Chondrocyte (in vitro differentiated cells): ENCODE results near the gene WDR38. TPM values are rescaled to one million over a fixed set of nuclear protein-coding genes. Genes with fewer than 3 reads are reported as not detected.

Experiments
- DNase-seq: peaks from one replicate; pipeline ENCODE4 v3.0.0; 2021; ENCODE audit warnings: mixed read lengths, low spot score
- H3K27ac Mint-ChIP-seq: one replicate; pipeline ENCODE4 v1.8.0; 2021; ENCODE audit warnings: mild to moderate bottlenecking, moderate library complexity, mixed read lengths; ENCODE audit not compliant: unreplicated experiment
- H3K27me3 Mint-ChIP-seq: 2 replicates; pipeline ENCODE4 v1.8.0; 2021; ENCODE audit warnings: low read depth, mixed read lengths
- H3K36me3 Mint-ChIP-seq: 2 replicates; pipeline ENCODE4 v1.8.0; 2021; ENCODE audit warnings: low read depth, mixed read lengths
- H3K4me1 Mint-ChIP-seq: 2 replicates; pipeline ENCODE4 v1.8.0; 2021; ENCODE audit warnings: low read depth, mild to moderate bottlenecking, mixed read lengths
- H3K4me3 Mint-ChIP-seq: one replicate; pipeline ENCODE4 v1.8.0; 2021; ENCODE audit warnings: mild to moderate bottlenecking, moderate library complexity, mixed read lengths; ENCODE audit not compliant: unreplicated experiment
- H3K9me3 Mint-ChIP-seq: 2 replicates; pipeline ENCODE4 v1.8.0; 2021; ENCODE audit warnings: low read depth, mixed read lengths
- CTCF ChIP-seq: fragments of 200-600 bp; sonication (generic); IDR thresholded peaks from 2 replicates; pipeline ENCODE4 v1.5.0; 2021; ENCODE audit warnings: antibody characterized with exemption, mild to moderate bottlenecking, moderate library complexity
- total RNA-seq: library from RNA; stranded (reverse); gene quantifications from 3 replicates; pipeline ENCODE4 v1.2.1, GENCODE V29; 2021

Gene WDR38
- total RNA-seq, 1 donor from 2014 or later: not detected

- H3K4me1 Mint-ChIP-seq: peaks cover 53% of the 10 kb centered on the region
- peak overlapping the region; percentile 95 for H3K27ac Mint-ChIP-seq
- H3K27me3 Mint-ChIP-seq: no peaks in the 10 kb centered on the region
- H3K36me3 Mint-ChIP-seq: peaks cover 5% of the 10 kb centered on the region
- peak overlapping the region; percentile 95 for H3K4me3 Mint-ChIP-seq
- peak; percentile 68 for TF ChIP-seq CTCF
- no peak for DNase-seq
- no peaks in the 10 kb centered on the region for H3K9me3 Mint-ChIP-seq
Measured at GRCh38 chr9:124868511-124869465, 15.5 kb downstream of the WDR38 start.

GRCh38 chr9:124869466-124869985 is 16.3 kb downstream of the WDR38 start:
- DNase-seq: no peak

GRCh38 chr9:124869986-124870560 is 16.8 kb downstream of the WDR38 start:
- no peak for TF ChIP-seq CTCF
- Mint-ChIP-seq H3K36me3 (peaks cover 9% of the 10 kb centered on the region), H3K27ac (peak overlapping the region; percentile 91), H3K4me1 (peaks cover 53% of the 10 kb centered on the region), H3K9me3 (no peaks in the 10 kb centered on the region), H3K27me3 (no peaks in the 10 kb centered on the region), H3K4me3 (peak overlapping the region; percentile 95)
- DNase-seq: no peak

More at GRCh38 chr9:124869466-124869985, 16.3 kb downstream of the WDR38 start:
- H3K27me3 Mint-ChIP-seq: no peaks in the 10 kb centered on the region
- peak overlapping the region; percentile 91 for H3K27ac Mint-ChIP-seq
- H3K9me3 Mint-ChIP-seq: no peaks in the 10 kb centered on the region
- H3K36me3 Mint-ChIP-seq: peaks cover 5% of the 10 kb centered on the region
- peak overlapping the region; percentile 95 for H3K4me3 Mint-ChIP-seq
- peaks cover 53% of the 10 kb centered on the region for H3K4me1 Mint-ChIP-seq
- TF ChIP-seq CTCF: no peak

GRCh38 chr9:124870723-124871122 is 17.5 kb downstream of the WDR38 start:
- Mint-ChIP-seq H3K4me3 (peak overlapping the region; percentile 95), H3K9me3 (no peaks in the 10 kb centered on the region), H3K4me1 (peaks cover 53% of the 10 kb centered on the region), H3K36me3 (peaks cover 11% of the 10 kb centered on the region), H3K27me3 (no peaks in the 10 kb centered on the region), H3K27ac (peak overlapping the region; percentile 91)
- DNase-seq: no peak
- TF ChIP-seq CTCF: no peak

- peaks cover 11% of the 10 kb centered on the region for H3K36me3 Mint-ChIP-seq
Measured at GRCh38 chr9:124871156-124871561, 17.9 kb downstream of the WDR38 start.

More at GRCh38 chr9:124871156-124871561, 17.9 kb downstream of the WDR38 start:
- DNase-seq: no peak
- peaks cover 53% of the 10 kb centered on the region for H3K4me1 Mint-ChIP-seq
- TF ChIP-seq CTCF: no peak
- peak overlapping the region; percentile 91 for H3K27ac Mint-ChIP-seq
- H3K4me3 Mint-ChIP-seq: peak overlapping the region; percentile 95
- no peaks in the 10 kb centered on the region for H3K9me3 Mint-ChIP-seq
- no peaks in the 10 kb centered on the region for H3K27me3 Mint-ChIP-seq
